Tibial nerve (tissue), 4 donors: ENCODE data around the gene FCF1. TPM values are rescaled to one million over a fixed set of nuclear protein-coding genes. Genes with fewer than 3 reads are reported as not detected.
A peak's percentile ranks its signal among the peaks of the same experiment; 100 is the strongest.

Source experiments
- DNase-seq, 2 donors: peaks; one replicate each; pipeline ENCODE4 v3.0.0-alpha.2; 2019; ENCODE audit warnings: low spot score in 2 of 2
- H3K27ac ChIP-seq, 4 donors: fragments of 200-600 bp; sonication (generic) in 3 of 4; one replicate each; pipeline ENCODE4 v1.5.1; 2017 to 2019; ENCODE audit warnings: mild to moderate bottlenecking in 1 of 4
- H3K27me3 ChIP-seq, 2 donors: fragments of 200-600 bp; sonication (generic) in 1 of 2; one replicate each; pipeline versions ENCODE4 v1.5.1 to v1.6.0; 2017 to 2019
- H3K36me3 ChIP-seq, 3 donors: fragments of 200-600 bp; sonication (generic); one replicate each; pipeline ENCODE4 v1.5.1; 2018 to 2019
- H3K4me1 ChIP-seq, 4 donors: fragments of 200-600 bp; sonication (generic) in 3 of 4; one replicate each; pipeline ENCODE4 v1.5.1; 2017 to 2019
- H3K4me3 ChIP-seq, 4 donors: fragments of 200-600 bp; sonication (generic) in 3 of 4; one replicate each; pipeline ENCODE4 v1.5.1; 2017 to 2019; ENCODE audit warnings: mild to moderate bottlenecking in 1 of 4, moderate library complexity in 1 of 4
- H3K9me3 ChIP-seq, 4 donors: fragments of 200-600 bp; sonication (generic) in 3 of 4; one replicate each; pipeline ENCODE4 v1.5.1; 2017 to 2019
- CTCF ChIP-seq, 5 experiments: fragments of 200-600 bp in 3 of 5; fragments of 450-650 bp in 2 of 5; sonication (generic) in 3 of 5; IDR thresholded peaks; one replicate each; pipeline ENCODE4 v1.5.1; 2016 to 2019; ENCODE audit warnings: antibody characterized with exemption in 5 of 5, mild to moderate bottlenecking in 3 of 5, moderate library complexity in 2 of 5
- EP300 ChIP-seq, 2 donors: sonication (generic); formaldehyde crosslinking; IDR thresholded peaks; one replicate each; pipeline ENCODE4 v1.6.1; 2017; ENCODE audit warnings: antibody characterized with exemption in 2 of 2, mild to moderate bottlenecking in 1 of 2
- POLR2A ChIP-seq, 2 donors: fragments of 450-650 bp; IDR thresholded peaks; one replicate each; pipeline ENCODE4 v1.6.1; 2017; ENCODE audit warnings: antibody characterized with exemption in 2 of 2, mild to moderate bottlenecking in 2 of 2, moderate library complexity in 2 of 2
- WGBS, 2 donors: methylation state at CpG; one replicate each; pipeline ENCODE4 v1.1.5; 2018; 5-methylcytosine and 5-hydroxymethylcytosine counted together
- small RNA-seq: library from RNA; depleted of rRNA; stranded (forward); fragments of <200 nt; gene quantifications from one replicate; pipeline ENCODE3, GENCODE V24; 2016
- total RNA-seq, 4 donors: library from RNA; depleted of rRNA; stranded (reverse); fragments of >200 nt; gene quantifications; one replicate each; pipeline ENCODE4 v1.1.0, GENCODE V29; 2016

The FCF1 gene
- total RNA-seq, 4 donors from 2014 or later: 16.8 to 39.8 (median 32.6) TPM

- TF ChIP-seq CTCF (IDR thresholded peaks at IDR 0.05) (no peak), EP300 (IDR thresholded peaks at IDR 0.05) (no peak), POLR2A (IDR thresholded peaks at IDR 0.05) (no peak)
- H3K36me3 ChIP-seq: peaks cover 0 to 6% (median 0%) of the 10 kb centered on the region in 3 donors
- H3K27me3 ChIP-seq: no peaks in the 10 kb centered on the region
- H3K4me3 ChIP-seq: no peak overlapping the region
- H3K4me1 ChIP-seq: peaks cover 0 to 38% (median 14%) of the 10 kb centered on the region in 4 donors
- H3K9me3 ChIP-seq: no peaks in the 10 kb centered on the region
- WGBS, 2 donors: 87 to 91% methylated on average over 5 of the region's 5 CpGs
- no peak overlapping the region for H3K27ac ChIP-seq
- DNase-seq: no peak
These were observed 58.5 kb downstream of the FCF1 start for GRCh38 chr14:74771399-74771798.

- H3K4me3 ChIP-seq: no peak overlapping the region
- H3K4me1 ChIP-seq: peaks cover 0 to 7% (median 0%) of the 10 kb centered on the region in 4 donors
- peaks cover 3 to 85% (median 19%) of the 10 kb centered on the region in 3 donors for H3K36me3 ChIP-seq
- no peaks in the 10 kb centered on the region for H3K9me3 ChIP-seq
- H3K27me3 ChIP-seq: no peaks in the 10 kb centered on the region
- TF ChIP-seq CTCF (IDR thresholded peaks at IDR 0.05): no peak
- no peak for TF ChIP-seq POLR2A (IDR thresholded peaks at IDR 0.05)
- TF ChIP-seq EP300 (IDR thresholded peaks at IDR 0.05): no peak
- no peak overlapping the region for H3K27ac ChIP-seq
- DNase-seq: no peak
These were observed 71.7 kb downstream of the FCF1 start for GRCh38 chr14:74784634-74785033.

- TF ChIP-seq CTCF (IDR thresholded peaks at IDR 0.05): no peak
- TF ChIP-seq EP300 (IDR thresholded peaks at IDR 0.05): no peak
- no peak for TF ChIP-seq POLR2A (IDR thresholded peaks at IDR 0.05)
- Histone ChIP-seq H3K27ac (no peak overlapping the region), H3K4me1 (peaks cover 0 to 7% (median 0%) of the 10 kb centered on the region in 4 donors), H3K9me3 (no peaks in the 10 kb centered on the region), H3K36me3 (peaks cover 0 to 80% (median 18%) of the 10 kb centered on the region in 3 donors), H3K4me3 (no peak overlapping the region), H3K27me3 (no peaks in the 10 kb centered on the region)
- DNase-seq: no peak
- 33 to 48% methylated on average over 1 of the region's 1 CpG for WGBS, 2 donors
These were observed 72.2 kb downstream of the FCF1 start for GRCh38 chr14:74785056-74785613.

- no peak for DNase-seq
- Histone ChIP-seq H3K9me3 (no peaks in the 10 kb centered on the region), H3K27ac (peak overlapping the region in 1 of 4 donors; percentile 25), H3K4me3 (no peak overlapping the region), H3K4me1 (peaks cover 0 to 7% (median 0%) of the 10 kb centered on the region in 4 donors), H3K36me3 (peaks cover 0 to 70% (median 4%) of the 10 kb centered on the region in 3 donors), H3K27me3 (no peaks in the 10 kb centered on the region)
- TF ChIP-seq CTCF (IDR thresholded peaks at IDR 0.05) (no peak), EP300 (IDR thresholded peaks at IDR 0.05) (no peak), POLR2A (IDR thresholded peaks at IDR 0.05) (no peak)
- WGBS, 2 donors: 78 to 83% methylated on average over 2 of the region's 2 CpGs
These were observed 73.9 kb downstream of the FCF1 start for GRCh38 chr14:74786796-74787315.

Small RNAs within 50 kb of the gene (small RNA-seq; reads per million reads assigned to genes)
- gene RF00409: not detected

Other genes starting within 250 kb of the FCF1 start
- 100 to 1,000 TPM; 225 to 510 (median 340) TPM for gene NPC2, start 219.8 kb upstream of the FCF1 start, total RNA-seq
- gene ISCA2, start 219.4 kb upstream of the FCF1 start, total RNA-seq: 10 to 100 TPM in 3 of 4 donors, 1 to 10 TPM in 1; 7.3 to 14.9 (median 12.4) TPM
- gene LTBP2, start 100.9 kb upstream of the FCF1 start, total RNA-seq: 100 to 1,000 TPM in 2 of 4 donors, 10 to 100 TPM in 2; 67.1 to 276 (median 134) TPM
- 10 to 100 TPM; 25.3 to 35.0 (median 32.2) TPM for gene AREL1, start 64 bp upstream of the FCF1 start, total RNA-seq
- 10 to 100 TPM; 66.9 to 76.6 (median 72.1) TPM for gene YLPM1, start 50.2 kb downstream of the FCF1 start, total RNA-seq
- gene PROX2, start 163.0 kb downstream of the FCF1 start, total RNA-seq: not detected
- 10 to 100 TPM; 73.5 to 94.8 (median 87.2) TPM for gene DLST, start 168.8 kb downstream of the FCF1 start, total RNA-seq
- gene RPS6KL1, start 210.1 kb downstream of the FCF1 start, total RNA-seq: 10 to 100 TPM in 2 of 4 donors, 1 to 10 TPM in 2; 2.0 to 20.7 (median 7.7) TPM
- 10 to 100 TPM; 13.2 to 39.5 (median 18.0) TPM for gene PGF, start 242.5 kb downstream of the FCF1 start, total RNA-seq